GM12873 (cell line): ENCODE measurements around the gene CYBA.

ENCODE experiments used
- CTCF ChIP-seq: IDR thresholded peaks from 2 replicates; pipeline ENCODE4 v1.5.1; 2012; ENCODE audit warnings: low read depth, mild to moderate bottlenecking, moderate library complexity, low read length, control low read depth; ENCODE audit not compliant: insufficient read depth; ENCODE audit errors: missing control alignments

Gene CYBA

GRCh38 chr16:88593489-88593888, 57.4 kb downstream of the CYBA start:
- no peak for TF ChIP-seq CTCF
